ENCODE data around the gene MRPL53.

DNA sequence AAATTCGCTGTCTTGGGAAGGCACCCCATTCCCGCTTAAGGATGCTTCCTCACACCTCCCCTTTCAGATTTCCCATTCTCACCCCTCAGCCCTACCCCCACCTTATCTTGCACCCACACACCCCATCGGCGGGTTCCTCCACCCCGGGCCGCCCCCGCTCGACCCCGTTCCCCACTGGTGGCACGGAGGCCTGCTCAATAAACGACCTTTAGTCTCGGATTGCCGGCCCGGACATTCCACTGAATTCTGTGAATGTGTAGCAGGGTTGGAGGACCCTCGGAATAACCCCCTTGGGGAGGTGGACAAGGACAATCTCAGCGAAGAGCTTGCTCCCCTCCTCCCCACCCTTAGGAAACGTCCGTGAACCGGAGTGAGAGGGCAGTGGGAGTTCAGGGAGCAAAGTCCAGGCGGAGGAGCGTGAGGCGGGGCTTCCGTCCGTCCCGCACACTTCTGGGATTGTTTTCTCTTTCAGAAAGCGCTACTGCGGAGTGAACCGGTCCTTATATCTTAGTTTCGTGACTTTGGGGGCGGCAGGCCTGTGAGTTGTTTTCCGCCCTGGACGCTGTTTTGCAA lies 29.8 kb upstream of the MRPL53 start:
- TF ChIP-seq, protein P1, sequence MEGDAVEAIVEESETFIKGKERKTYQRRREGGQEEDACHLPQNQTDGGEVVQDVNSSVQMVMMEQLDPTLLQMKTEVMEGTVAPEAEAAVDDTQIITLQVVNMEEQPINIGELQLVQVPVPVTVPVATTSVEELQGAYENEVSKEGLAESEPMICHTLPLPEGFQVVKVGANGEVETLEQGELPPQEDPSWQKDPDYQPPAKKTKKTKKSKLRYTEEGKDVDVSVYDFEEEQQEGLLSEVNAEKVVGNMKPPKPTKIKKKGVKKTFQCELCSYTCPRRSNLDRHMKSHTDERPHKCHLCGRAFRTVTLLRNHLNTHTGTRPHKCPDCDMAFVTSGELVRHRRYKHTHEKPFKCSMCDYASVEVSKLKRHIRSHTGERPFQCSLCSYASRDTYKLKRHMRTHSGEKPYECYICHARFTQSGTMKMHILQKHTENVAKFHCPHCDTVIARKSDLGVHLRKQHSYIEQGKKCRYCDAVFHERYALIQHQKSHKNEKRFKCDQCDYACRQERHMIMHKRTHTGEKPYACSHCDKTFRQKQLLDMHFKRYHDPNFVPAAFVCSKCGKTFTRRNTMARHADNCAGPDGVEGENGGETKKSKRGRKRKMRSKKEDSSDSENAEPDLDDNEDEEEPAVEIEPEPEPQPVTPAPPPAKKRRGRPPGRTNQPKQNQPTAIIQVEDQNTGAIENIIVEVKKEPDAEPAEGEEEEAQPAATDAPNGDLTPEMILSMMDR (conservative IDR thresholded peaks at IDR 0.05): no peak
- no peak for TF ChIP-seq ZFX (IDR thresholded peaks at IDR 0.05)

All from C4-2B (cell line).